Stimulated activated effector memory CD8-positive, alpha-beta T cell treated with anti-CD3 and anti-CD28 coated beads, Interleukin-12 subunit alpha, Interleukin-12 subunit beta, amount 100 ng/mL, for 72 hours (primary cell): Measurements from ENCODE around the gene PACS2.

Source experiments
- ATAC-seq: fragments of 150-1000 bp; cut with Tn5 transposase; 2 replicates; pipeline ENCODE4 v1.10.0; 2021
- DNase-seq, 2 donors: peaks; one replicate each; pipeline ENCODE4 v3.0.0; 2021 to 2022; ENCODE audit warnings: low spot score in 2 of 2
- H3K27ac Mint-ChIP-seq: one replicate; pipeline ENCODE4 v1.8.0; 2022; ENCODE audit warnings: mild to moderate bottlenecking, mixed read lengths
- H3K36me3 Mint-ChIP-seq: one replicate; pipeline ENCODE4 v1.8.0; 2022; ENCODE audit warnings: mild to moderate bottlenecking, mixed read lengths
- H3K4me1 Mint-ChIP-seq: one replicate; pipeline ENCODE4 v1.8.0; 2022; ENCODE audit warnings: mixed read lengths
- H3K4me3 Mint-ChIP-seq: one replicate; pipeline ENCODE4 v1.8.0; 2022; ENCODE audit warnings: mild to moderate bottlenecking, mixed read lengths
- H3K9me3 Mint-ChIP-seq: one replicate; pipeline ENCODE4 v1.8.0; 2022; ENCODE audit warnings: mixed read lengths

The PACS2 gene

GRCh38 chr14:105422695-105423487, 108.3 kb downstream of the PACS2 start:
- DNase-seq (no peak), ATAC-seq (no peak)
- no peak overlapping the region for H3K4me3 Mint-ChIP-seq
- no peaks in the 10 kb centered on the region for H3K9me3 Mint-ChIP-seq
- peak overlapping the region; percentile 96 for H3K27ac Mint-ChIP-seq
- H3K4me1 Mint-ChIP-seq, result peaks cover 49% of the 10 kb centered on the region
- H3K36me3 Mint-ChIP-seq, result peaks cover 55% of the 10 kb centered on the region

DNA sequence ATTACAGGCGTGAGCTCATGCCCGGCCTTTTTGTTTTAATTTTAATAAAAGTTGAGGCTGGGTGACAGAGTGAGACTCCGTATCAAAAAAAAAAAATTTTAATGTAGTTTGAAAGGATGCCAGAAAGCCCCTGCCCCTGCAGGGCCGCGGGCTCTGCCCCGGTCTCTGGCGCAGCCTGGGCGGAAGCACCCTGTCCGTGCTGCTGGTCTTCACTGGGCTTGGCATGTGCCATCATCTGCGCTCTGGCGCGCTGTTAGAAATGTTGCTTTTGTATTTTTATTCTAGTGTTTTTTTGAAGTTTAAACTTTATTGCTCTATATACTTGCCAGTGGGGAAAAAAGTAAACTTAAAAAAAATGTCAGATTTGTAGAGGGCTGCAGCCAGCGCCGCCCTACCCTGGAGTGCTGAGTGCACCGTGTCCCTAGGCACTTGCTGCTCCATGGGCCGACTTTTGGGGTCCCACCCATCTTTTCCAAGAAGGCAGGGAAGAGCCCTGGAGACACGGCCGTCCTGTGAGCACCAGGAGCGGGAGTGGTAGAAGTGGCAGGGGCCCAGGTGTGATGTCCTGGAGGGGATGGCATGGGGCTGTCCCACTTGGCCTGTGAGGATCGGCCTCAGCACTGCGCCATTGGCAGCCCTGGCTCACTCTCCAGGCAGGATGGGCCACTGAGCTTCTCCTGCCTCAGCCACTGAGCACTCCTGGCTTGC, 109.1 kb downstream of the PACS2 start:
- H3K36me3 Mint-ChIP-seq, result peaks cover 61% of the 10 kb centered on the region
- peaks cover 45% of the 10 kb centered on the region for H3K4me1 Mint-ChIP-seq
- DNase-seq (no peak), ATAC-seq (no peak)
- H3K4me3 Mint-ChIP-seq, result no peak overlapping the region
- no peaks in the 10 kb centered on the region for H3K9me3 Mint-ChIP-seq
- H3K27ac Mint-ChIP-seq, result no peak overlapping the region

DNA sequence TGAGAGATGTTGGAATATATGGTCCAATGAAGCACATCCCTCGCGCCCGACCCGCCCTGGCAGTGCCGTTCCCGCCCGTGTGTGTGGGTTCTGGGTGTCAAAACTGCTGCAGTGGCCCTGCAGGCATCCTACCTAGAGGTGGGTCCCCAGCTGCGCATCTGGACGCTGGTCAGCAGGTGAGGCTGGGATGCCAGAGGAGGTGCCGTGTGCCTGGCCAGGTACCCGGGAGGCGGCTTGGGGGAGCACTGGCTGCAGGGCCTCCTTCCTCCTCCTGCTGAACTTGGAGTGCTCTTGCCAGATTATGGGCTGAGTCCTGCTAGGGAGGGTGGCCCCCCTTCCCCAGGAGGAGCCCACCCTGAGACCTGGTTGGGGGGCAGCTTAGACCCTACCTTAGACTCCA, 110.3 kb downstream of the PACS2 start:
- DNase-seq, result no peak
- Mint-ChIP-seq H3K36me3 (peaks cover 73% of the 10 kb centered on the region), H3K27ac (no peak overlapping the region), H3K9me3 (no peaks in the 10 kb centered on the region), H3K4me1 (peaks cover 40% of the 10 kb centered on the region), H3K4me3 (no peak overlapping the region)
- ATAC-seq, result no peak

DNA sequence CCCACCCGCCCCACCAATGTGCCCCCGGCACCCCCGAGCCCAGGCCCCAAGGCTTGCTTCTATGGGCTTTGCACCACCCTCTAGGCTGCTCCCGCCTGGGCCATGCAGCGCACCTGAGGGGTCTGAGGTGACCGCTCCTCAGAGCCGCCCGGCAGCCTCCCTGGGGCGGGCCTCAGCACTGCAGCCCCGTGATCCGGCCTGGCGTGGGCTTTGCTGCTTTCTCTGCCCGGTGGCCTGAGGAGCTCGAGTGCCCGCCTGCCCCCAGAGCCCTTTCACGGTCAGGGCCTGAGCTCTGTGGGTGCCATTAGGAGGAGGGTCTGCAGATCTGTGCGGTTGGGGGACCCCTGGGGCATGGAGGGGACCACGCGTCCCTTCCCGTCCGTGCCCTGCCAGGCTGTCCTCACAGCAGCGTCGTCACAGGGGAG, 111.3 kb downstream of the PACS2 start:
- H3K27ac Mint-ChIP-seq, result no peak overlapping the region
- H3K4me3 Mint-ChIP-seq, result no peak overlapping the region
- H3K36me3 Mint-ChIP-seq, result peaks cover 78% of the 10 kb centered on the region

DNA sequence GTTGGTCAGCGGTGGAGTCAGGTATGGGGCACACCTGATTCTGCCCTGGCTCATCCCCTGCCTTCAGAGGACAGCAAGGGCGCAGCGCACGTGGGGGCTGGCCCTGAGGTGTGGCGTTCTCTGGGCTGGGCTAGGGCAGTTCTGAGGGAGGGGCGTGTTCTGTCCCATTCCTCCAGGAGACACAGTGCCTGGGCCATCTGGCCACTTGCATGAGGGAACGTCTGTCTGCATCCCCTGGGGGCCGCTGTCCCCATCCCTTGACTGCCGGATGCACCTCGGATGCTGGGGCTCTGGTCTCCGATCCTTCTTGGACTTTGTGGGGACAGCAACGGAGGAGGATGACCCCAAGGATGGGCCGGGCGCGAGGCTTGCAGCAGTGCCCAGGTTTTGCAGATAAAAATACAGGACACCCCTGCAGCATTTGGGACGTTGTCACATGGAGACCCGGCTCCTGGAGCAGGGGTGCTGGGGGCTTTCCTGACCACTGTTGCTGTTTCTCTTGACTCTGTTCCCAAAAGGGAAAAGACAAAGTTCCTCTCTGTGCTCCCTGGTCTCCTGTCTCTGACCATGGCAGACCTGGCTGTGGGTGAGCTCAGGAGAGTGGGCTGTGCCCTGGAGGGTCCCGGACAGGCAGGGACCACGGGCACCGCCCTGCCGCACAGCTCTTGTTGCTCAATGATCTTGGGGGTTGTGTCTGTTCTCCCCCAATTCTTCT, 112.0 kb downstream of the PACS2 start:
- Mint-ChIP-seq H3K9me3 (no peaks in the 10 kb centered on the region), H3K36me3 (peaks cover 77% of the 10 kb centered on the region), H3K4me3 (no peak overlapping the region), H3K4me1 (peaks cover 34% of the 10 kb centered on the region), H3K27ac (peak overlapping the region; percentile 45)
- ATAC-seq, result no peak
- DNase-seq, result no peak

More for the DNA sequence above, 111.3 kb downstream of the PACS2 start:
- ATAC-seq (no peak), DNase-seq (no peak)
- H3K4me1 Mint-ChIP-seq, result peaks cover 41% of the 10 kb centered on the region
- no peaks in the 10 kb centered on the region for H3K9me3 Mint-ChIP-seq

DNA sequence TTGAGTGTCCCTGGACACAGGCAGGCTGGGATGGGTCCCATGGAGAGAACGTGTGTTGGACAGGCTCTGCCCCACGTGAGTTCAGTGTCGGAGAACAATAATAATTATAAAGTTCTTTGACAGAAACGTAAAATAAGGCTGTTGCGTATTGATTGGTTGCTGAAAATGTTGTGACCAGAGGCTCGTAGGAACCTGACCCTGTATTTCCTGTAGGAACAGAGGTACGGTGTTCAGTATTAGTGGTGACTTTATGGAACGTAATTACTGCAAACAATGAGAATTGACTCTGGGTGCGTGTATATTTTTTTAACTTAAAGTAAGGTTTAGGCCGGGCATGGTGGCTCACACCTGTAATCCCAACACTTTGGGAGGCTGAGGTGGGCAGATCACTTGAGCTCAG, 112.9 kb downstream of the PACS2 start:
- Mint-ChIP-seq H3K4me1 (peaks cover 26% of the 10 kb centered on the region), H3K9me3 (no peaks in the 10 kb centered on the region), H3K4me3 (no peak overlapping the region), H3K36me3 (peaks cover 69% of the 10 kb centered on the region), H3K27ac (peak overlapping the region; percentile 45)
- ATAC-seq (no peak), DNase-seq (no peak)

GRCh38 chr14:105427936-105428485, 113.5 kb downstream of the PACS2 start:
- Mint-ChIP-seq H3K4me3 (no peak overlapping the region), H3K4me1 (peaks cover 21% of the 10 kb centered on the region), H3K27ac (no peak overlapping the region), H3K9me3 (no peaks in the 10 kb centered on the region), H3K36me3 (peaks cover 64% of the 10 kb centered on the region)
- ATAC-seq, result no peak
- DNase-seq, result no peak

- no peak for ATAC-seq
- H3K36me3 Mint-ChIP-seq, result peaks cover 50% of the 10 kb centered on the region
- H3K9me3 Mint-ChIP-seq, result no peaks in the 10 kb centered on the region
- no peak overlapping the region for H3K27ac Mint-ChIP-seq
- H3K4me3 Mint-ChIP-seq, result no peak overlapping the region
- peaks cover 25% of the 10 kb centered on the region for H3K4me1 Mint-ChIP-seq
- no peak for DNase-seq
Measured at GRCh38 chr14:105430042-105430441, 115.5 kb downstream of the PACS2 start.

DNA sequence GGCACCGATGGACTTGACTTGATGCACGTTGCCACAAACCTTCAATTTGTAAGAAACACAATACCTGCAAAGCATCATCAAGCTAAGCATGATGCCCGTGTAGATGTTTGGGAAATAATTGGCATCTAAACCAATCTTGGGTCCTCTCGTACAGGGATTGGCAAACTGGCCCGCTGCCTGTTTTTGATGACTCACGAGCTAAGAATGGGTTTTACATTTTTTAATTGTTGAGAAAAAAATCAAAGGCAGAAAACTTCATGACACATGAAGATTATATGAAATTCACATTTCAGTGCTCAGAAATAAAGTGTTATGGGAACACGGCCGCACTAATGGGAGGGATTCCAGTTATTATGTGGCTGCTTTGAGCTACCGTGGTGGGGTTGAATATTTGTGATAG, 116.0 kb downstream of the PACS2 start:
- H3K36me3 Mint-ChIP-seq, result peaks cover 50% of the 10 kb centered on the region
- no peak overlapping the region for H3K4me3 Mint-ChIP-seq
- H3K9me3 Mint-ChIP-seq, result no peaks in the 10 kb centered on the region
- DNase-seq (no peak), ATAC-seq (no peak)
- H3K27ac Mint-ChIP-seq, result no peak overlapping the region
- H3K4me1 Mint-ChIP-seq, result peaks cover 30% of the 10 kb centered on the region

DNA sequence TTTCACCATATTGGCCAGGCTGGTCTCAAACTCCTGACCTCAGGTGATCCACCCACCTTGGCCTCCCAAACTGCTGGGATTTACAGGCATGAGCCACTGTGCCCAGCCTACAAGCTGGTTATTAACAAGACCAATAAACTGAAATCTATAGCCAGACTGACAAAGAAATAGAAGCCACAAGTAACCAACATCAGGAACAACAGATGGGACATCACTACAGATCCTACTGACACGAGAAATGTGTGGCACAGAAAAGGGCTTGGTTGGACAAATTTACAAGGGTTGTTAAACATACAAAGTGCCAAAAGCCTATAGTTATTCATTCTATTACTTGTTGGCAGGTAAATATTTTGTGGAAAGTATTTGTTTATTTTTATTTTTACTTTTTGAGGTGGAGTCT, 116.7 kb downstream of the PACS2 start:
- Mint-ChIP-seq H3K9me3 (no peaks in the 10 kb centered on the region), H3K27ac (no peak overlapping the region)
- no peak for ATAC-seq

DNA sequence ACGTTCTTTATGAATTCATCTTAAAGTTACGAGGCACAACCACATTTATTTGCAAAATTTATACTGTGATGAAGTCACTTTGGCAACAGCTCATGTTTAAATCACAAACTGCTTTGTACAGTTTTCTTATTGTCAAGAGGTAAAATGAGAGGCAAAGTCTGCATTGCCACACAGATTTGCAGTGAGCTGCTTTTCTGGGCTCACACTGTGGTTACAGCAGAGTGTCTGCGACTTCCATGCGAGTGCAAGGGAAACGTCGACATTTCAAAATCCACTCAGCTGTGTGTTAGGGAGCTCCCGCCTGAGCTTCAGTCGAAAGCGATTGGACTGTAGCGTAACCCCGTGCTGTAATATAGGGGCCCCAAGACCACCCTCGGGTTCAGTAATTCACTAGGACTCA, 118.1 kb downstream of the PACS2 start:
- DNase-seq (no peak), ATAC-seq (no peak)
- H3K9me3 Mint-ChIP-seq, result no peaks in the 10 kb centered on the region
- H3K36me3 Mint-ChIP-seq, result peaks cover 39% of the 10 kb centered on the region
- H3K4me3 Mint-ChIP-seq, result no peak overlapping the region
- H3K27ac Mint-ChIP-seq, result no peak overlapping the region
- peaks cover 24% of the 10 kb centered on the region for H3K4me1 Mint-ChIP-seq

More for the DNA sequence above, 116.7 kb downstream of the PACS2 start:
- Mint-ChIP-seq H3K4me3 (no peak overlapping the region), H3K36me3 (peaks cover 46% of the 10 kb centered on the region), H3K4me1 (peaks cover 32% of the 10 kb centered on the region)
- DNase-seq, result no peak

DNA sequence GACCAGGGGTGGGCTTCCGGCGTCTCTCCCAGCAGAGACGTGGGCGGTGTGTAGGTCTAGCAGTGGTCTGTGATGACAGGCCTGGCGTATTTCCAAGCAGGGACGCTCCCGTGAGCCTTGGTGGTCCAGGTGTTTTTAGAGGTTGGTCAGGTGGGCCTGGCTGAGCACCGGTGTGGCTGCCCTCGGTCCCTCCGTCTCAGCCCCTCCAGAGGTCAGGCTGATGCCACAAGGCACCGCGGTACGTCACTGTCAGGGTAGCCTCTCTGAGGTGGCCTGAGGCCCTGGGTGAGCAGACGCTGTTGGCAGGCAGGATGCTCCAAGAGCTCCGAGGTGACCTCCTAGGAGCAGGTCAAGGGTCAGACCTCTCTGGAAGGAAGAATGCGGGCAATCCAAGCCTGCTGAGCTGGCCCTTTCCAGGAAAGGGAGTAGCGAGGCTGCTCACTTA, 118.6 kb downstream of the PACS2 start:
- H3K36me3 Mint-ChIP-seq, result peaks cover 36% of the 10 kb centered on the region
- no peak overlapping the region for H3K27ac Mint-ChIP-seq
- H3K4me3 Mint-ChIP-seq, result no peak overlapping the region
- H3K4me1 Mint-ChIP-seq, result peaks cover 24% of the 10 kb centered on the region
- H3K9me3 Mint-ChIP-seq, result no peaks in the 10 kb centered on the region
- ATAC-seq (no peak), DNase-seq (no peak)

DNA sequence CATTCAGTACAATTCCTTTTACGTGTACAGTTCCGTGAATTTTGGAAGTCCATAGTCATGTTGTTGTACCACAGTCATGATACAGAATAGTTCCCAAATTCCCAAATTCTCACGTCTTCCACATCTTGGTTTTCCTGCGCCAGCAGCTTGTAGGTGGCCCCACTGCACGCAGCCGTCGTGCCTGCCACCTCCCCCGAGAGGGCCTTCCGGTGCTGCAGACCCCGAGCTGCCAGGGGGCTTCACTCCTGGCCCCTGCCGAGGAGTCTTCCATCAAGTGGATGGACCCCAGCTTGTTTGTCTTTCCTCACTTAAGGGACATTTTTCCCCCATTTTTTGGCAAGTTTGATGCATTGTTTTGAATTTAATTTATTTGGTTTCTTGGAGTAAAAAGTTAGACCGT, 121.9 kb downstream of the PACS2 start:
- ATAC-seq (no peak), DNase-seq (no peak)
- no peaks in the 10 kb centered on the region for H3K9me3 Mint-ChIP-seq
- H3K4me1 Mint-ChIP-seq, result peaks cover 24% of the 10 kb centered on the region
- H3K27ac Mint-ChIP-seq, result no peak overlapping the region
- H3K4me3 Mint-ChIP-seq, result no peak overlapping the region
- H3K36me3 Mint-ChIP-seq, result peaks cover 7% of the 10 kb centered on the region

DNA sequence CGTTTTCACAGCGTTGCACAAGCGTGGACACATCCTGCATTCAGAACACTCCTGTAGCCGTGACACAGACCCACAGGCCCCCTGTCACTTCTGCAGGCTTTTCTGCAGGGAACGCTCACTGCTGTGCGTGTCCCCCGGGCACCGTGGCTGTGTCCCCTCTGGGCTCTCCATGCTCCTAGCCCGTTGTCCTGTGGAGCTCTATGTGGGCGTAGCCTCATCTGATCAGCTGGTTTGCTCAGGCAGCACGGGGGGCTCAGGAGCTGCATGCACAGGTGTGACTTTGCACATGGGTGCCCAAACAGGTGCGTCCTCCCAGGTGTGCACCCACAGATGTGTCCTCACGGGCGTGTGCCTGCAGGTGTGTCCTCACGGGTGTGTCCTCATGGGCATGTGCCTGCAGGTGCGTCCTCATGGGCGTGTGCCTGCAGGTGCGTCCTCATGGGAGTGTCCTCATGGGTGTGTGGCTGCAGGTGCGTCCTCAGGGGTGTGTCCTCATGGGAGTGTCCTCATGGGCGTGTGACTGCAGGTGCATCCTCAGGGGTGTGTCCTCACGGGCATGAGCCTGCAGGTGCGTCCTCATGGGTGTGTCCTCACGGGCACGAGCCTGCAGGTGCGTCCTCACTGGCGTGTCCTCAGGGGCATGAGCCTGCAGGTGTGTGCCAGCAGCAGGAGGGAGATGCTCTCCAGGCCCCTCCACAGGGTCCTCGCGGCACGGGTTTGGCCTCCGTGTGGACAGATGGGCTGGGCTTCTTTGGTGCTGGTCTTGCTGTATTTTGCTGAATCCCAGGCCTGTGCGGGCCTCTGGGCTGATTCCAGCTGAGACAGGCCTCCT, 122.6 kb downstream of the PACS2 start:
- peaks cover 30% of the 10 kb centered on the region for H3K4me1 Mint-ChIP-seq
- H3K9me3 Mint-ChIP-seq, result no peaks in the 10 kb centered on the region
- ATAC-seq (no peak), DNase-seq (no peak)
- H3K36me3 Mint-ChIP-seq, result peaks cover 13% of the 10 kb centered on the region
- H3K4me3 Mint-ChIP-seq, result no peak overlapping the region
- no peak overlapping the region for H3K27ac Mint-ChIP-seq
